ENCODE measurements around the gene LHX5.

LHX5 gene

GRCh38 chr12:113477171-113477841, 5.6 kb upstream of the LHX5 start:
- no peak for DNase-seq

- DNase-seq, result no peak
These were observed 4.7 kb upstream of the LHX5 start for GRCh38 chr12:113476176-113476986.

GRCh38 chr12:113475451-113476175, 3.9 kb upstream of the LHX5 start:
- DNase-seq, result no peak

- DNase-seq, result no peak
These were observed 3.2 kb upstream of the LHX5 start for GRCh38 chr12:113474635-113475436.

GRCh38 chr12:113473942-113474341, 2.3 kb upstream of the LHX5 start:
- DNase-seq, result no peak

- no peak for DNase-seq
These were observed 1.7 kb upstream of the LHX5 start for GRCh38 chr12:113473400-113473799.

- no peak for DNase-seq
These were observed 785 bp upstream of the LHX5 start for GRCh38 chr12:113472191-113473121.

GRCh38 chr12:113470871-113471618, 626 bp downstream of the LHX5 start:
- no peak for DNase-seq

GRCh38 chr12:113469949-113470743, 1.5 kb downstream of the LHX5 start:
- no peak for DNase-seq

GRCh38 chr12:113469224-113469948, 2.3 kb downstream of the LHX5 start:
- DNase-seq, result no peak

GRCh38 chr12:113468365-113469223, 3.1 kb downstream of the LHX5 start:
- no peak for DNase-seq

GRCh38 chr12:113467502-113468364, 3.9 kb downstream of the LHX5 start:
- no peak for DNase-seq

- DNase-seq, result no peak
These were observed 4.5 kb downstream of the LHX5 start for GRCh38 chr12:113467142-113467501.

GRCh38 chr12:113466454-113467141, 5.1 kb downstream of the LHX5 start:
- DNase-seq, result no peak

GRCh38 chr12:113465808-113466453, 5.7 kb downstream of the LHX5 start:
- no peak for DNase-seq
